LNCAP (cell line): ENCODE results near the gene SPAG16.

Experiments used
- TF ChIP-seq, protein P1 (sequence below): fragments of 450-650 bp; IDR thresholded peaks from 2 replicates; pipeline ENCODE4 v1.5.1; 2017; ENCODE audit warnings: mild to moderate bottlenecking

The SPAG16 gene

DNA sequence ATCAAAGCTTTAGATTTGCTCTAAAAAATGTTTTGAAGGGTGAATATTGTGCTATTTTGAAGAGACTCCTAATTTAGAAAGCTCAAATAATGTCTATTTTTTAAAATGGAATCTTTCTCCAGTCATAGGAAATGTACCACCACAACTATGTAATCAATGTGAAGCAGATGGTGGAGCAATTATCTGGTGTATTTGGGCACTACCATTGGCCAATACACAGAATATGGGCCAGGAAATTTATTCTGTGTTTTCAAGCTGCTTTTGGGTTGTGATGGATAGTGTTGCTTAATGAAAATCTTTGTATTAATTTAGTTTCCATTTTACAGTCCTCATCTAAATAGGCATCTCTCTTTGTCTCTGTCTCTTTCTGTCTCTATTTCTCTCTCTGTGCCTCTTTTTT lies 1109.5 kb downstream of the SPAG16 start:
- TF ChIP-seq, protein P1, sequence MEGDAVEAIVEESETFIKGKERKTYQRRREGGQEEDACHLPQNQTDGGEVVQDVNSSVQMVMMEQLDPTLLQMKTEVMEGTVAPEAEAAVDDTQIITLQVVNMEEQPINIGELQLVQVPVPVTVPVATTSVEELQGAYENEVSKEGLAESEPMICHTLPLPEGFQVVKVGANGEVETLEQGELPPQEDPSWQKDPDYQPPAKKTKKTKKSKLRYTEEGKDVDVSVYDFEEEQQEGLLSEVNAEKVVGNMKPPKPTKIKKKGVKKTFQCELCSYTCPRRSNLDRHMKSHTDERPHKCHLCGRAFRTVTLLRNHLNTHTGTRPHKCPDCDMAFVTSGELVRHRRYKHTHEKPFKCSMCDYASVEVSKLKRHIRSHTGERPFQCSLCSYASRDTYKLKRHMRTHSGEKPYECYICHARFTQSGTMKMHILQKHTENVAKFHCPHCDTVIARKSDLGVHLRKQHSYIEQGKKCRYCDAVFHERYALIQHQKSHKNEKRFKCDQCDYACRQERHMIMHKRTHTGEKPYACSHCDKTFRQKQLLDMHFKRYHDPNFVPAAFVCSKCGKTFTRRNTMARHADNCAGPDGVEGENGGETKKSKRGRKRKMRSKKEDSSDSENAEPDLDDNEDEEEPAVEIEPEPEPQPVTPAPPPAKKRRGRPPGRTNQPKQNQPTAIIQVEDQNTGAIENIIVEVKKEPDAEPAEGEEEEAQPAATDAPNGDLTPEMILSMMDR = no peak

- TF ChIP-seq, protein P1 = no peak
These were observed 1110.8 kb downstream of the SPAG16 start for GRCh38 chr2:214395040-214395439.

DNA sequence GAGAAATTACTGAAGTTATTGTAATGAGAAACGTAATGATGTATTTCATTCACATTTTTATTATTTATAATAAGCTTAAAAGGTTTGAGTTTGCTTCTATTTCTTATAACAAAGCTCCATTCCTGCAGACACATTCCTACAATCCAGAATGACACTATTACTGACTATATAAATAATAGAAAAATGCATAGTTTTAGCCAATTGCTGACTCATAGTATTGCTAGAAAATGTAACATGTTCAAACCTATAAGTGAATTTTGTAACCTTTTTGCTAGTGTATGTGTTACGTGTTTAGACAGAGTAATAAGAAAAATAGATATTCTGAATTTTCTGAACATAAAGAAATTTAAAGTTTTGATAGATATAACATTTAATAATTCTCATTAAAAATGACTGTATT lies 1117.3 kb downstream of the SPAG16 start:
- TF ChIP-seq, protein P1 = no peak

- TF ChIP-seq, protein P1 = no peak
These were observed 1126.0 kb downstream of the SPAG16 start for GRCh38 chr2:214410128-214410775.

DNA sequence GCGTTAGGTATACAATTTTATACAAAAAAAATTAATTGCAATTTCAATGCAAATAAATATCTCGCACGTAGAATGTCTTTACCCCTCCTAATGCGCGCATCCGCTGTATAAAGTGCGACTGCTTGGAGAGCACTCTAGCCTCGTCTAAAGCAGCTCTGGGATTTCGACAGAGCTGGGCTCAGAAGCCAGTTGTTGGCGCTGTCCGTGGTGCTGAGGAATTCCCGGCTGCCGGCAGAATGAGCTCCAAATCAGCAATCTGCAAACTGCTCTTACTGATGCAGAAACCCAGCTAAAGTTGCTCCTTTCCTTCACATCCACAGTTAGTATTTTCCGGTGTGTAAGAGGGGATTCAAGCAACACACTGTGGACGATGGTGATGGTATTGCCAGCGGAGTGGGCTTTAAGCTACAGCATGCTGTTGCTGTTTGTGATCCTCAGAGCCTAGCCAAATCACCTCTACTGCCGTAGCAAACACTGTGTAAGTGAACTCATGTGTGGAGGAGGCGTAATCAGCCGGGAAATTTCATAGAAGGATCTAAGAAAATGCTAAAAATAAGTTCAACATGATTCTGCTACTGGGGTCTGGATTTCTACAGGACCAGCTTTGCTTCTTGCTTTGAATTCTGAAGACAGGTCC lies 1126.8 kb downstream of the SPAG16 start, which contains the start of gene VWC2L:
VWC2L (plus strand) TSS at position 137 of the 637 bp plus-strand sequence. CDS start 3,140 bp downstream, outside the sequence.
- TF ChIP-seq, protein P1 = no peak

- TF ChIP-seq, protein P1 = no peak
These were observed 1128.4 kb downstream of the SPAG16 start for GRCh38 chr2:214412679-214413078.

GRCh38 chr2:214436470-214436869 lies 1152.2 kb downstream of the SPAG16 start:
- TF ChIP-seq, protein P1 = no peak
